ENCODE data around the gene BBS2. TPM values are rescaled to one million over a fixed set of nuclear protein-coding genes. Genes with fewer than 3 reads are reported as not detected.

Gene BBS2
- total and polyA plus RNA-seq, 12 donors, result 115 to 357 (median 174) TPM

DNA sequence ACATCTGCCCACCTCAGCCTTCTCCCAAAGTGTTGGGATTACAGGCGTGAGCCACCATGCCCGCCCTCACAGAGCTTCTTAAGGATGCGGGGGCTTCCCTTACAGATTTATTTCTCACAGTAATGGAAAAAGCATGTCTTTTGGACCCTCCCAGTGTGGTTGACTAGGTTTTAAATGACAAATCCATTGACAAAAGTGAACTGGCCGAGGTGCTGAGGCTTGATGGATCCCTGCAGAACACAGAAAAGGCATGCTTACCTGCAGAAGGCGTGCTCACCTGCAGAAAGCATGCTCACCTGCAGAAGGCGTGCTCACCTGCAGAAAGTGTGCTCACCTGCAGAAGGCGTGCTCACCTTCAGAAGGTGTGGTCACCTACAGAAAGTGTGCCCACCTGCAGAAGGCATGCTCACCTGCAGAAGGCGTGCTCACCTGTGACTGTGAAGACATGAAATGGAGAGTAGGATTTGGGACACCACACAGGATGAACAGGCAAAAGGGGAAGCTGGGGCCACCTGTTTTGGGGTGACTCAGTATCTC, 15.1 kb upstream of the BBS2 start:
- no peaks in the 10 kb centered on the region for H3K9me3 ChIP-seq (replicated peaks in 1 of 3)
- no peaks in the 10 kb centered on the region for H3K27me3 ChIP-seq
- DNase-seq, result no peak
- no peak overlapping the region for H3K4me3 ChIP-seq
- H3K27ac ChIP-seq, result no peak overlapping the region
- H3K36me3 ChIP-seq (replicated peaks in 1 of 2), result no peaks in the 10 kb centered on the region
- no peaks in the 10 kb centered on the region for H3K4me1 ChIP-seq (replicated peaks in 1 of 2)
- TF ChIP-seq CTCF (IDR thresholded peaks at IDR 0.05) (no peak), POLR2A (IDR thresholded peaks at IDR 0.05) (no peak)
- intact Hi-C loops (cut with DNase I), result no loop called here
- WGBS, 4 donors, result 87 to 92% (median 90%) methylated on average over 8 of the region's 8 CpGs

DNA sequence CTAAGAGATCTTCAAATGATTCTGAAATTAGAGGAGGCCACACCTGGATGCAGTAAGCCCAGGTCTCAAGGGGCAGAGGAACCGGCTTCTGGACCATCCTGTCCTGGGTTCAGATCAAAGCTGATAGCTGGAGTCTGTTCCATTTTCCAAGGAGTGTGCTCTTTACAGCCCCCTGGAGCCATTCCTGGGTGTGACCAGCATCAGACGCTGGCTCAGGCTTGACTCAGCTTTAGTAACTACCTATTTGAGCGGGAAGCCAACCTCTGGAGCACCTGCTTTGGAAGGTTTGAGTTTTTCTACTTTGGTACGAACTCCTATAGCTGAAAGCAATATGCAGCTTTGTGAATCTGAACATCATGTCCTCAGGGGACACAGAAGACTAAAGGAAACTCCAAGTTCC, 12.9 kb upstream of the BBS2 start:
- no peaks in the 10 kb centered on the region for H3K9me3 ChIP-seq (replicated peaks in 1 of 3)
- H3K36me3 ChIP-seq (replicated peaks in 1 of 2), result no peaks in the 10 kb centered on the region
- WGBS, 4 donors, result 79 to 90% (median 85%) methylated on average over 2 to 4 of the region's 4 CpGs
- H3K4me3 ChIP-seq, result no peak overlapping the region
- no peaks in the 10 kb centered on the region for H3K4me1 ChIP-seq (replicated peaks in 1 of 2)
- H3K27ac ChIP-seq, result no peak overlapping the region
- H3K27me3 ChIP-seq, result no peaks in the 10 kb centered on the region
- intact Hi-C loops (cut with DNase I), result no loop called here
- TF ChIP-seq CTCF (IDR thresholded peaks at IDR 0.05) (no peak), POLR2A (IDR thresholded peaks at IDR 0.05) (no peak)
- no peak for DNase-seq

GRCh38 chr16:56530872-56531271, 11.0 kb upstream of the BBS2 start:
- Histone ChIP-seq H3K4me3 (no peak overlapping the region), H3K27ac (no peak overlapping the region), H3K27me3 (no peaks in the 10 kb centered on the region), H3K36me3 (replicated peaks in 1 of 2) (no peaks in the 10 kb centered on the region), H3K9me3 (replicated peaks in 1 of 3) (no peaks in the 10 kb centered on the region), H3K4me1 (replicated peaks in 1 of 2) (no peaks in the 10 kb centered on the region)
- WGBS, 4 donors, result 63 to 91% (median 85%) methylated on average over 1 of the region's 1 CpG
- TF ChIP-seq CTCF (IDR thresholded peaks at IDR 0.05), result no peak
- TF ChIP-seq POLR2A (IDR thresholded peaks at IDR 0.05), result no peak
- intact Hi-C loops (cut with DNase I), result no loop called here
- DNase-seq, result no peak

DNA sequence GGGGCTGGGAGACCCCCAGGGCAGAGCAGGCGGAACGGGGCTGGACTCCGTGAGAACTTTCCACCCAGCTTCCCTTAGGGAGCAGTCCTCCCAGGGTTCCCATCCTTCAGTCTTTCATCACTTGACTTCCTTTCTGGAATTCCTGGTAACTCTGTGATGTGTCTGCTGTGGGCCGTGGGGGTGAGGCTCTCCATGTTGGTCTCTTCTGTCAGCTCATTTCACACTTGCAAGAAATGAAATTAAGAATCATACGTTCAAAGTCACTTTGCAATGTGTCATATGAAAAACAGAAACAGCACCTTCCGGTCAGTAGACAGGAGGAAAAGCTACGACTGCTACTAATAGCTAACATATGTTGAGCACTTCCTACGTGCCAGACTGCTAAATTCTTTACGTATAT, 5.4 kb upstream of the BBS2 start:
- intact Hi-C loops (cut with DNase I), result no loop called here
- 71 to 86% (median 76%) methylated on average over 9 of the region's 9 CpGs for WGBS, 4 donors

More for the DNA sequence above, 5.4 kb upstream of the BBS2 start:
- H3K4me3 ChIP-seq, result no peak overlapping the region
- H3K36me3 ChIP-seq (replicated peaks in 1 of 2), result no peaks in the 10 kb centered on the region
- H3K4me1 ChIP-seq (replicated peaks in 1 of 2), result peaks cover 4 to 5% of the 10 kb centered on the region in 2 donors
- H3K9me3 ChIP-seq (replicated peaks in 1 of 3), result no peaks in the 10 kb centered on the region
- no peak overlapping the region for H3K27ac ChIP-seq
- TF ChIP-seq POLR2A (IDR thresholded peaks at IDR 0.05), result no peak
- no peak for TF ChIP-seq CTCF (IDR thresholded peaks at IDR 0.05)
- H3K27me3 ChIP-seq, result no peaks in the 10 kb centered on the region
- DNase-seq, result no peak
